Adrenal gland (tissue), 12 donors: ENCODE results near the gene KLHDC4. TPM values are rescaled to one million over a fixed set of nuclear protein-coding genes. Genes with fewer than 3 reads are reported as not detected.

Experiments
- DNase-seq, 7 donors: peaks; one replicate each; pipeline ENCODE4 v3.0.0-alpha.2; 2019 to 2020
- H3K27ac ChIP-seq, 5 donors: fragments of 200-600 bp; sonication (generic) in 4 of 5; 1 replicate in 3 of 5; 2 replicates in 2 of 5; pipeline versions ENCODE4 v1.5.1 to v1.8.0; 2016 to 2020; ENCODE audit warnings: mild to moderate bottlenecking in 1 of 5
- H3K27me3 ChIP-seq: fragments of 200-600 bp; 2 replicates; pipeline ENCODE4 v1.8.0; 2021
- H3K36me3 ChIP-seq, 2 donors: fragments of 200-600 bp; replicated peaks in 1 of 2; 1 replicate in 1 of 2; 2 replicates in 1 of 2; pipeline versions ENCODE4 v1.5.1 to v1.8.0; 2018 to 2022
- H3K4me1 ChIP-seq, 2 donors: fragments of 200-600 bp; replicated peaks in 1 of 2; 1 replicate in 1 of 2; 2 replicates in 1 of 2; pipeline versions ENCODE4 v1.5.1 to v1.8.0; 2018 to 2021
- H3K4me3 ChIP-seq, 4 donors: fragments of 200-600 bp; sonication (generic) in 3 of 4; one replicate each; pipeline ENCODE4 v1.5.1; 2016 to 2018
- H3K9me3 ChIP-seq, 3 donors: fragments of 200-600 bp; sonication (generic) in 1 of 3; replicated peaks in 1 of 3; 1 replicate in 2 of 3; 2 replicates in 1 of 3; pipeline versions ENCODE4 v1.5.1 to v1.8.0; 2016 to 2021
- POLR2A ChIP-seq, 2 donors: fragments of 450-650 bp; IDR thresholded peaks; one replicate each; pipeline ENCODE4 v1.6.1; 2017; ENCODE audit warnings: antibody characterized with exemption in 2 of 2, mild to moderate bottlenecking in 2 of 2, moderate library complexity in 1 of 2
- WGBS, 4 donors: extraction: QIAGEN DNeasy Blood & Tissue Kit in 2 of 4; methylation state at CpG; one replicate each; pipeline versions ENCODE4 v1.1.5 to v1.1.7; 2013 to 2017; 5-methylcytosine and 5-hydroxymethylcytosine counted together
- intact Hi-C, 2 donors: fragments of 100-400 bp; cut with DNase I; formaldehyde crosslinking; loops; one replicate each; pipeline versions ENCODE4 v1.14.1 to v1.15.0; 2022 to 2023
- polyA plus RNA-seq, 3 donors: library from polyadenylated mRNA; stranded (reverse); fragments of 200-250 nt in 2 of 3; fragments of 350-450 nt in 1 of 3; fragmentation: Illumina TruSeq in 1 of 3; extraction: RNeasy Lipid Tissue Mini Kit (QIAGEN cat#74804) in 1 of 3; gene quantifications; one replicate each; pipeline ENCODE4 v1.2.3, GENCODE V29; 2013 to 2014
- total RNA-seq, 9 donors: library from RNA; depleted of rRNA in 4 of 9; stranded (reverse); fragments of >200 nt in 4 of 9; fragments of 120-200 nt in 1 of 9; fragmentation: NEBNext Ultra II Directional in 1 of 9; extraction: Animal tissue kit (Norgen Biotek cat#: 25700) in 1 of 9; gene quantifications; one replicate each; pipeline versions ENCODE4 v1.1.0 to v1.2.4, GENCODE V29; 2013 to 2023
- TF ChIP-seq, protein P1 (sequence below), 6 experiments: fragments of 450-650 bp in 4 of 6; fragments of 200-600 bp in 2 of 6; sonication (generic) in 1 of 6; IDR thresholded peaks; 1 replicate in 5 of 6; 2 replicates in 1 of 6; pipeline versions ENCODE4 v1.5.1 to v1.8.0; 2016 to 2021; ENCODE audit warnings: antibody characterized with exemption in 6 of 6, mild to moderate bottlenecking in 2 of 6, moderate library complexity in 1 of 6
- donor health status: healthy with polysubstance abuse.
- donor health status: Bipolar disorder and iron deficiency.
- donor health status: DM: yes; HTN: yes; CAD: no.
- donor health status: DM: no; HTN: no; CAD: no.
- donor health status: DM: no; HTN: no; CAD: no.
- donor health status: DM: yes; HTN: yes; CAD: no.

The KLHDC4 gene
- total and polyA plus RNA-seq, 12 donors = 15.4 to 94.0 (median 26.4) TPM

DNA sequence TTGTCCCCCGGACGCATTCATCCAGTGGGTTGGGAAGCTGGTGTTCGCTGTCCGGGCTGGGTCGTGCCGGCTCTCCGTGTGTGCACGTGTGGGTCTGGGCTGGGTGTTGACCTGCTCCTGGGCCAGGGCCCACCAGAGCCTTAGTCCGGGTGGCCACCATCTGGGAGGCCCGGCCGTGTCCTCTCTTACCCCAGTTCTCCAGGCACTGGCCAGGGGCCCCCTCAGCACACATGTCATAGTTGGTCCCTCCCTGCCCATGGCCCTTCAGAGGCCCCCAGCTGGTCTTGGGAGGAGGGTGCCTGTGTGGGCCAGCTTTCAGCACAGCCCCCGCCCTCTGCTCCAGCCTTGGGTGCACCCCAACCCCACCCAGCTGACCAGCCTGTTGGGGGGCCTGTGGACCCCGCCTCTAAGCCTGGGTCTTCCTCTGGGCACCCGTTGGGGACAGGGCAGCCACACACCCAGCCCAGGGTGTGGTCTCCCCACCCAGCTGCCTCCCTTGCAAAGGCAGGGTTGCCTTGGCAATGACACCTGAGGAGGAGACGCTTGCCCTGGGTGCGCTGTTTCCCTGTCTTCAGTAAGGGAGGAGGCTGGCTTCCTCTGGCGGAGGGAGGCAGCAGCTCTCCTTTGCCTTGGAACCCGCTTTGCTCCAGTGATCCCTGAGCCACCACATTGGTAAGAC, 86.1 kb downstream of the KLHDC4 start:
- no peaks in the 10 kb centered on the region for H3K9me3 ChIP-seq
- no peaks in the 10 kb centered on the region for H3K27me3 ChIP-seq
- intact Hi-C loops = no loop called here
- TF ChIP-seq, protein P1, sequence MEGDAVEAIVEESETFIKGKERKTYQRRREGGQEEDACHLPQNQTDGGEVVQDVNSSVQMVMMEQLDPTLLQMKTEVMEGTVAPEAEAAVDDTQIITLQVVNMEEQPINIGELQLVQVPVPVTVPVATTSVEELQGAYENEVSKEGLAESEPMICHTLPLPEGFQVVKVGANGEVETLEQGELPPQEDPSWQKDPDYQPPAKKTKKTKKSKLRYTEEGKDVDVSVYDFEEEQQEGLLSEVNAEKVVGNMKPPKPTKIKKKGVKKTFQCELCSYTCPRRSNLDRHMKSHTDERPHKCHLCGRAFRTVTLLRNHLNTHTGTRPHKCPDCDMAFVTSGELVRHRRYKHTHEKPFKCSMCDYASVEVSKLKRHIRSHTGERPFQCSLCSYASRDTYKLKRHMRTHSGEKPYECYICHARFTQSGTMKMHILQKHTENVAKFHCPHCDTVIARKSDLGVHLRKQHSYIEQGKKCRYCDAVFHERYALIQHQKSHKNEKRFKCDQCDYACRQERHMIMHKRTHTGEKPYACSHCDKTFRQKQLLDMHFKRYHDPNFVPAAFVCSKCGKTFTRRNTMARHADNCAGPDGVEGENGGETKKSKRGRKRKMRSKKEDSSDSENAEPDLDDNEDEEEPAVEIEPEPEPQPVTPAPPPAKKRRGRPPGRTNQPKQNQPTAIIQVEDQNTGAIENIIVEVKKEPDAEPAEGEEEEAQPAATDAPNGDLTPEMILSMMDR (IDR thresholded peaks at IDR 0.05) = no peak
- no peak for TF ChIP-seq POLR2A (IDR thresholded peaks at IDR 0.05)
- no peak overlapping the region for H3K4me3 ChIP-seq
- 81 to 88% (median 85%) methylated on average over 10 to 18 of the region's 18 CpGs for WGBS, 4 donors
- H3K27ac ChIP-seq = no peak overlapping the region
- no peak for DNase-seq
- H3K4me1 ChIP-seq = no peaks in the 10 kb centered on the region
- no peaks in the 10 kb centered on the region for H3K36me3 ChIP-seq

DNA sequence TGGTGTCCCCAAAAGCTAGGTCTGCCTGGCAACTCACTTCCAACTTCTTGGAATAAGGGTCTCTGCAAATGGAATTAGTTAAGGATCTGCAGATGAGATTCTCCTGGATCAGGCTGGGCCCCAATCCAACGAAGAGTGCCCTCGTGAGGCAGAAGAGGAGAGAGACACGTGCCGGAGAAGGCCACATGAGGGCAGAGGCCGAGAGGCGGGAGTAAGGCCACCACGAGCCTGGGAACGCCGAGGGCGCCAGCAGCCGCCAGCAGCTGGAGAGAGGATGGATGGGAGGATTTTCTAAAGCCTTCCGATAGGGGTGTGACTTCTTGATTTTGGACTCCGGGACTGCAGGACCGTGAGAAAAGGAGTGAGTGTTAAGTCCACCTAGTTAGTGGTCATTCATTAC, 87.2 kb downstream of the KLHDC4 start:
- Histone ChIP-seq H3K27ac (no peak overlapping the region), H3K27me3 (no peaks in the 10 kb centered on the region), H3K36me3 (no peaks in the 10 kb centered on the region), H3K9me3 (no peaks in the 10 kb centered on the region), H3K4me3 (no peak overlapping the region), H3K4me1 (no peaks in the 10 kb centered on the region)
- intact Hi-C loops = no loop called here
- TF ChIP-seq, protein P1 (IDR thresholded peaks at IDR 0.05) = no peak
- TF ChIP-seq POLR2A (IDR thresholded peaks at IDR 0.05) = no peak
- 46 to 52% (median 47%) methylated on average over 14 of the region's 14 CpGs for WGBS, 4 donors
- peak in 1 of 7 donors; percentile 23 for DNase-seq

DNA sequence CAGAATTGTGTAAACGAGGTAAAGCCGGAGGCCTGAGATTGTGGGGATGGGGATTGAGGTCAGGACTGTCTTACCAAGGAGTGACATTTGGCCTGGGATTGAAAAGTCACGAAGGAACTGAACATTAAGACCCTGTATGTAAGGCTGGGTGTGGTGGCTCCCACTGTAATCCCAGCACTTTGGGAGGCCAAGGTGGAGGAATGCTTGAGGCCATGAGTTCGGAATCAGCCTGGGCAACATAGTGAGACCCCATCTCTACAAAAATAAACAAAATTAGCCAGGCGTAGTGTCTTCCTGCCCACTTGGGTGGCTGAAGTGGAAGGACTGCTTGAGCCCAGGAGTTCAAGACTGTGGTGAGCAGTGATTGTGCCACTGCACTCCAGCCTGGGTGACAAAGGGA, 88.0 kb downstream of the KLHDC4 start:
- Histone ChIP-seq H3K36me3 (no peaks in the 10 kb centered on the region), H3K27me3 (no peaks in the 10 kb centered on the region), H3K4me3 (no peak overlapping the region), H3K9me3 (no peaks in the 10 kb centered on the region), H3K27ac (no peak overlapping the region), H3K4me1 (no peaks in the 10 kb centered on the region)
- WGBS, 4 donors = 73 to 93% (median 78%) methylated on average over 5 of the region's 5 CpGs
- TF ChIP-seq POLR2A (IDR thresholded peaks at IDR 0.05) = no peak
- TF ChIP-seq, protein P1 (IDR thresholded peaks at IDR 0.05) = no peak
- no peak for DNase-seq
- intact Hi-C loops = no loop called here

DNA sequence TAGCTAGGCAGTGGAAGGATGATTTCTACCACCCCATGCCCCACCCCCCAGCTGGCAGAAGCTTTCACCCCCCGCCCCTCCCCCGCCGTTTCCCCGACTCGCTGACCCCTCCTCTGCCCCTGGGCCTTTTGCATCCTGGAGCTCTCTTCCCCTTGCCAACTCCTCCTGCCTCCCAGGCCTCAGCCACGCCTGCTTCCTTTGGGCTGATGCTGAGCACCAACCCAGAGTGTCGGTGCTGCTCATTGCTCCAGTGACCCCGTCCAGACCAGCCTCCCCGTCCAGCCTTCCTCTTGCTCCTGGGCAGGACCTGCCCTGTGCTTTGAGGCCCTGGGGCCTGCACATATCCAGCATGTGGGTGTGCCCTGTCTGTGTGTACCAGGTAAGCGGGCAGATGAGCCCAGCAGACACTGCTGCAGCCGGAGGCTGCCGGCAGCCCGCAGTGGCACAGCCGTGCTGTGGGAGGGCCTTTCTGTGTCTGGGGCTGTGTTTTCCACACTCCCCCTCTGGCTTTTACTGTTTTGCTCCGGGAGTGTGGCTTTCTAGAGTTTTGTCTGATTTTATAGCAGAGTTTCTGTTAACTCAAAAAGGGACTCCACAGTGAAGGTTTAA, 90.6 kb downstream of the KLHDC4 start:
- no peak overlapping the region for H3K4me3 ChIP-seq
- no peaks in the 10 kb centered on the region for H3K27me3 ChIP-seq
- H3K36me3 ChIP-seq = no peaks in the 10 kb centered on the region
- DNase-seq = peak in 3 of 7 donors; percentile 6 to 57 (median 31)
- H3K4me1 ChIP-seq = no peaks in the 10 kb centered on the region
- WGBS, 4 donors = 33 to 46% (median 43%) methylated on average over 10 to 15 of the region's 15 CpGs
- no peak overlapping the region for H3K27ac ChIP-seq
- intact Hi-C loops = no loop called here
- no peak for TF ChIP-seq POLR2A (IDR thresholded peaks at IDR 0.05)
- TF ChIP-seq, protein P1 (IDR thresholded peaks at IDR 0.05) = no peak
- no peaks in the 10 kb centered on the region for H3K9me3 ChIP-seq
